H9 (cell line): ENCODE data around the gene TMEM170B. TPM values are rescaled to one million over a fixed set of nuclear protein-coding genes. Genes with fewer than 3 reads are reported as not detected.

ENCODE experiments used
- DNase-seq: peaks from one replicate; pipeline ENCODE4 v3.0.0-alpha.2; 2017
- H2AFZ ChIP-seq: one replicate; pipeline ENCODE4 v1.6.1; 2013; ENCODE audit warnings: mild to moderate bottlenecking, low read length, control low read depth, moderate library complexity
- H2AK5ac ChIP-seq: 2 replicates; pipeline ENCODE4 v1.6.1; 2013; ENCODE audit warnings: low read length, control low read depth, mixed read lengths; ENCODE audit not compliant: insufficient read length
- H2BK120ac ChIP-seq: one replicate; pipeline ENCODE4 v1.6.1; 2013; ENCODE audit warnings: low read depth, mild to moderate bottlenecking, low read length, control low read depth, inconsistent platforms; ENCODE audit not compliant: poor library complexity, severe bottlenecking
- H2BK12ac ChIP-seq: 2 replicates; pipeline ENCODE4 v1.6.1; 2013; ENCODE audit warnings: low read length, control low read depth, mixed read lengths, low read depth; ENCODE audit not compliant: insufficient read length
- H2BK15ac ChIP-seq: 2 replicates; pipeline ENCODE4 v1.6.1; 2013; ENCODE audit warnings: low read depth, low read length, control low read depth
- H2BK20ac ChIP-seq: one replicate; pipeline ENCODE4 v1.6.1; 2013; ENCODE audit warnings: low read depth, mild to moderate bottlenecking, low read length, control low read depth, inconsistent platforms; ENCODE audit not compliant: poor library complexity, severe bottlenecking
- H2BK5ac ChIP-seq: 2 replicates; pipeline ENCODE4 v1.6.1; 2013; ENCODE audit warnings: low read length, control low read depth, mixed read lengths; ENCODE audit not compliant: insufficient read length
- H3K14ac ChIP-seq: 2 replicates; pipeline ENCODE4 v1.6.1; 2013; ENCODE audit warnings: low read length, control low read depth; ENCODE audit not compliant: insufficient read depth
- H3K18ac ChIP-seq: 2 replicates; pipeline ENCODE4 v1.6.1; 2013; ENCODE audit warnings: low read depth, mild to moderate bottlenecking, mixed read lengths, low read length, control low read depth; ENCODE audit not compliant: insufficient read length
- H3K23ac ChIP-seq: 2 replicates; pipeline ENCODE4 v1.6.1; 2013; ENCODE audit warnings: low read length, control low read depth, mixed read lengths, low read depth; ENCODE audit not compliant: insufficient read length
- H3K23me2 ChIP-seq: 2 replicates; pipeline ENCODE4 v1.6.1; 2013; ENCODE audit warnings: low read depth, mild to moderate bottlenecking, mixed read lengths, low read length, control low read depth; ENCODE audit not compliant: insufficient read length, poor library complexity, severe bottlenecking
- H3K27ac ChIP-seq: 2 replicates; pipeline ENCODE4 v1.5.1; 2013; ENCODE audit warnings: low read length, control low read depth, mixed read lengths, low read depth; ENCODE audit not compliant: insufficient read length
- H3K27me3 ChIP-seq: 2 replicates; pipeline ENCODE4 v1.6.1; 2013; ENCODE audit warnings: low read length, control low read depth, inconsistent platforms; ENCODE audit not compliant: insufficient read depth
- H3K4ac ChIP-seq: 2 replicates; pipeline ENCODE4 v1.6.1; 2013; ENCODE audit warnings: low read depth, mild to moderate bottlenecking, control low read depth, inconsistent platforms, low read length, moderate library complexity
- H3K4me1 ChIP-seq: 2 replicates; pipeline ENCODE4 v1.6.1; 2013; ENCODE audit warnings: low read length, control low read depth, inconsistent platforms; ENCODE audit not compliant: insufficient read depth
- H3K4me2 ChIP-seq: 2 replicates; pipeline ENCODE4 v1.6.1; 2013; ENCODE audit warnings: low read length, control low read depth, mixed read lengths; ENCODE audit not compliant: insufficient read length, insufficient read depth
- H3K56ac ChIP-seq: 2 replicates; pipeline ENCODE4 v1.6.1; 2013; ENCODE audit warnings: low read depth, mild to moderate bottlenecking, mixed read lengths, low read length, control low read depth; ENCODE audit not compliant: insufficient read length
- H3K79me1 ChIP-seq: 2 replicates; pipeline ENCODE4 v1.6.1; 2013; ENCODE audit warnings: low read depth, mild to moderate bottlenecking, moderate library complexity, low read length, control low read depth, inconsistent platforms; ENCODE audit not compliant: insufficient read depth, poor library complexity, severe bottlenecking
- H3K79me2 ChIP-seq: 2 replicates; pipeline ENCODE4 v1.6.1; 2013; ENCODE audit warnings: low read length, control low read depth, inconsistent platforms; ENCODE audit not compliant: insufficient read depth
- H3K9ac ChIP-seq: 2 replicates; pipeline ENCODE4 v1.6.1; 2013; ENCODE audit warnings: low read length, control low read depth, mixed read lengths; ENCODE audit not compliant: insufficient read length; ENCODE audit errors: extremely low read depth
- H3K9me3 ChIP-seq: one replicate; pipeline ENCODE4 v1.6.1; 2013; ENCODE audit warnings: low read depth, low read length, inconsistent platforms; ENCODE audit not compliant: control insufficient read depth
- H3T11ph ChIP-seq: one replicate; pipeline ENCODE4 v1.6.1; 2013; ENCODE audit warnings: mild to moderate bottlenecking, low read length, control low read depth, inconsistent platforms
- H4K20me1 ChIP-seq: one replicate; pipeline ENCODE4 v1.6.1; 2013; ENCODE audit not compliant: control insufficient read depth, insufficient read length, insufficient read depth
- H4K5ac ChIP-seq: 2 replicates; pipeline ENCODE4 v1.6.1; 2013; ENCODE audit warnings: low read depth, mild to moderate bottlenecking, mixed read lengths, low read length, control low read depth; ENCODE audit not compliant: insufficient read length
- H4K8ac ChIP-seq: replicated peaks from 2 replicates; pipeline ENCODE4 v1.6.1; 2013; ENCODE audit warnings: low read length, control low read depth, mixed read lengths, low read depth; ENCODE audit not compliant: insufficient read length
- H4K91ac ChIP-seq: 2 replicates; pipeline ENCODE4 v1.6.1; 2013; ENCODE audit warnings: low read depth, mild to moderate bottlenecking, moderate library complexity, mixed read lengths, low read length, control low read depth; ENCODE audit not compliant: insufficient read length
- H3K27ac Mint-ChIP-seq, 3 experiments: 2 replicates in 2 of 3; 3 replicates in 1 of 3; pipeline ENCODE4 v1.8.0; 2020 to 2021; ENCODE audit warnings: mixed read lengths in 3 of 3, mild to moderate bottlenecking in 1 of 3, moderate library complexity in 1 of 3
- H3K27me3 Mint-ChIP-seq: 2 replicates; pipeline ENCODE4 v1.8.0; 2021; ENCODE audit warnings: low read depth, mild to moderate bottlenecking, moderate library complexity, mixed read lengths
- H3K36me3 Mint-ChIP-seq, 3 experiments: 2 replicates in 2 of 3; 3 replicates in 1 of 3; pipeline ENCODE4 v1.8.0; 2020 to 2021; ENCODE audit warnings: low read depth in 3 of 3, mixed read lengths in 3 of 3; ENCODE audit not compliant: insufficient read depth in 1 of 3
- H3K4me1 Mint-ChIP-seq, 2 experiments: 2 replicates each; pipeline ENCODE4 v1.8.0; 2020; ENCODE audit warnings: mixed read lengths in 2 of 2
- H3K4me3 Mint-ChIP-seq, 2 experiments: 2 replicates in 1 of 2; 3 replicates in 1 of 2; pipeline ENCODE4 v1.8.0; 2020 to 2021; ENCODE audit warnings: mild to moderate bottlenecking in 2 of 2, mixed read lengths in 2 of 2, moderate library complexity in 1 of 2
- H3K9me3 Mint-ChIP-seq, 2 experiments: 2 replicates in 1 of 2; 3 replicates in 1 of 2; pipeline ENCODE4 v1.8.0; 2020; ENCODE audit warnings: mild to moderate bottlenecking in 2 of 2, mixed read lengths in 2 of 2, moderate library complexity in 1 of 2
- CTCF ChIP-seq: fragments of 200-600 bp; sonication (generic); conservative IDR thresholded peaks from 3 replicates; pipeline ENCODE4 v1.8.0; 2021; ENCODE audit warnings: antibody characterized with exemption, mild to moderate bottlenecking
- WGBS: extraction: QIAGEN DNeasy Blood & Tissue Kit; methylation state at CpG from one replicate; pipeline ENCODE4 v1.1.7; 2013; ENCODE audit warnings: missing lambda C conversion rate, low lambda C conversion rate, mixed read lengths; ENCODE audit not compliant: insufficient read length; ENCODE audit errors: extremely low coverage; 5-methylcytosine and 5-hydroxymethylcytosine counted together
- total RNA-seq: library from RNA; stranded (reverse); gene quantifications from 2 replicates; pipeline ENCODE4 v1.2.1, GENCODE V29; 2021

Gene TMEM170B
- total RNA-seq, 1 experiment from 2014 or later = 2.9 TPM

GRCh38 chr6:11528996-11529395 lies 8.6 kb upstream of the TMEM170B start:
- H2BK20ac ChIP-seq = no peak overlapping the region
- no peak overlapping the region for H3K27ac ChIP-seq
- no peak overlapping the region for H3K18ac ChIP-seq
- no peak for DNase-seq
- no peak overlapping the region for H2BK5ac ChIP-seq
- no peak overlapping the region for H3K4ac ChIP-seq
- no CpG with 5 or more reads among the region's 2 CpGs for WGBS
- no peak for TF ChIP-seq CTCF
- H4K8ac ChIP-seq = no peak overlapping the region
- no peaks in the 10 kb centered on the region for H3K9me3 ChIP-seq
- no peak overlapping the region for H2AK5ac ChIP-seq
- H4K20me1 ChIP-seq = no peaks in the 10 kb centered on the region
- no peaks in the 10 kb centered on the region for H3K79me1 ChIP-seq
- H4K5ac ChIP-seq = no peak overlapping the region
- no peak overlapping the region for H3K4me2 ChIP-seq
- no peaks in the 10 kb centered on the region for H3K4me1 ChIP-seq
- no peak overlapping the region for H3K23ac ChIP-seq
- H2BK120ac ChIP-seq = no peak overlapping the region
- no peak overlapping the region for H3K56ac ChIP-seq
- Mint-ChIP-seq H3K9me3 (no peaks in the 10 kb centered on the region; a peak in 1 of 5 replicates), H3K4me3 (no peak overlapping the region), H3K27ac (no peak overlapping the region), H3K27me3 (peaks cover 6% of the 10 kb centered on the region), H3K36me3 (no peaks in the 10 kb centered on the region), H3K4me1 (no peaks in the 10 kb centered on the region)
- no peaks in the 10 kb centered on the region for H3K79me2 ChIP-seq
- no peak overlapping the region for H2AFZ ChIP-seq
- no peak overlapping the region for H3K14ac ChIP-seq
- no peaks in the 10 kb centered on the region for H3K23me2 ChIP-seq
- no peak overlapping the region for H3K9ac ChIP-seq
- H2BK15ac ChIP-seq = no peak overlapping the region
- H4K91ac ChIP-seq = no peak overlapping the region
- H3K27me3 ChIP-seq = no peaks in the 10 kb centered on the region
- no peak overlapping the region for H3T11ph ChIP-seq
- no peak overlapping the region for H2BK12ac ChIP-seq
